Ishikawa (cell line): ENCODE data around the gene SLC25A5.

ENCODE experiments used
- CEBPB ChIP-seq: IDR thresholded peaks from 2 replicates; pipeline ENCODE4 v1.6.1; 2012
- EP300 ChIP-seq: IDR thresholded peaks from 2 replicates; pipeline ENCODE4 v1.6.1; 2012; ENCODE audit warnings: borderline replicate concordance
- FOXM1 ChIP-seq: IDR thresholded peaks from 2 replicates; pipeline ENCODE4 v1.6.1; 2012; ENCODE audit warnings: low read depth, borderline replicate concordance
- MAX ChIP-seq: IDR thresholded peaks from 2 replicates; pipeline ENCODE4 v1.6.1; 2012
- NFIC ChIP-seq: IDR thresholded peaks from 2 replicates; pipeline ENCODE4 v1.6.1; 2012
- RAD21 ChIP-seq: IDR thresholded peaks from 2 replicates; pipeline ENCODE4 v1.6.1; 2012; ENCODE audit warnings: low read depth
- REST ChIP-seq: IDR thresholded peaks from 2 replicates; pipeline ENCODE4 v1.6.1; 2012; ENCODE audit warnings: low read depth, mild to moderate bottlenecking
- TAF1 ChIP-seq: IDR thresholded peaks from 2 replicates; pipeline ENCODE4 v1.6.1; 2012; ENCODE audit warnings: low read depth, mild to moderate bottlenecking
- TCF12 ChIP-seq: IDR thresholded peaks from 2 replicates; pipeline ENCODE4 v1.6.1; 2012; ENCODE audit warnings: low read depth
- YY1 ChIP-seq: IDR thresholded peaks from 2 replicates; pipeline ENCODE4 v1.6.1; 2012; ENCODE audit warnings: low read depth

GRCh38 chrX:119477812-119478232 is 9.6 kb downstream of the SLC25A5 start:
- no peak for TF ChIP-seq NFIC
- no peak for TF ChIP-seq FOXM1
- TF ChIP-seq EP300, result no peak
- TF ChIP-seq YY1, result no peak
- no peak for TF ChIP-seq REST
- TF ChIP-seq TCF12, result no peak
- TF ChIP-seq TAF1, result no peak
- TF ChIP-seq RAD21, result no peak
- no peak for TF ChIP-seq CEBPB
- no peak for TF ChIP-seq MAX
